Stomach (tissue), 4 donors: ENCODE data around the gene FAAP100.
A peak's percentile ranks its signal among the peaks of the same experiment; 100 is the strongest.

Experiments
- EP300 ChIP-seq: sonication (generic); formaldehyde crosslinking; IDR thresholded peaks from one replicate; pipeline ENCODE4 v1.6.1; 2017; ENCODE audit warnings: antibody characterized with exemption
- POLR2A ChIP-seq, 4 donors: fragments of 450-650 bp; IDR thresholded peaks; one replicate each; pipeline ENCODE4 v1.6.1; 2016; ENCODE audit warnings: antibody characterized with exemption in 4 of 4, control low read depth in 2 of 4, mild to moderate bottlenecking in 1 of 4, moderate library complexity in 1 of 4
- POLR2AphosphoS5 ChIP-seq, 3 donors: sonication (generic); formaldehyde crosslinking; IDR thresholded peaks; one replicate each; pipeline ENCODE4 v1.6.1; 2016; ENCODE audit warnings: antibody characterized with exemption in 3 of 3
- TF ChIP-seq, protein P1 (sequence below), 7 experiments: fragments of 450-650 bp in 4 of 7; fragments of 200-600 bp in 3 of 7; sonication (generic) in 3 of 7; IDR thresholded peaks; one replicate each; pipeline ENCODE4 v1.5.1; 2016 to 2019; ENCODE audit warnings: antibody characterized with exemption in 7 of 7, control low read depth in 2 of 7, mild to moderate bottlenecking in 1 of 7

- TF ChIP-seq, protein P1, sequence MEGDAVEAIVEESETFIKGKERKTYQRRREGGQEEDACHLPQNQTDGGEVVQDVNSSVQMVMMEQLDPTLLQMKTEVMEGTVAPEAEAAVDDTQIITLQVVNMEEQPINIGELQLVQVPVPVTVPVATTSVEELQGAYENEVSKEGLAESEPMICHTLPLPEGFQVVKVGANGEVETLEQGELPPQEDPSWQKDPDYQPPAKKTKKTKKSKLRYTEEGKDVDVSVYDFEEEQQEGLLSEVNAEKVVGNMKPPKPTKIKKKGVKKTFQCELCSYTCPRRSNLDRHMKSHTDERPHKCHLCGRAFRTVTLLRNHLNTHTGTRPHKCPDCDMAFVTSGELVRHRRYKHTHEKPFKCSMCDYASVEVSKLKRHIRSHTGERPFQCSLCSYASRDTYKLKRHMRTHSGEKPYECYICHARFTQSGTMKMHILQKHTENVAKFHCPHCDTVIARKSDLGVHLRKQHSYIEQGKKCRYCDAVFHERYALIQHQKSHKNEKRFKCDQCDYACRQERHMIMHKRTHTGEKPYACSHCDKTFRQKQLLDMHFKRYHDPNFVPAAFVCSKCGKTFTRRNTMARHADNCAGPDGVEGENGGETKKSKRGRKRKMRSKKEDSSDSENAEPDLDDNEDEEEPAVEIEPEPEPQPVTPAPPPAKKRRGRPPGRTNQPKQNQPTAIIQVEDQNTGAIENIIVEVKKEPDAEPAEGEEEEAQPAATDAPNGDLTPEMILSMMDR (IDR thresholded peaks at IDR 0.05): no peak
- TF ChIP-seq POLR2A (IDR thresholded peaks at IDR 0.05): peak in 1 of 4 donors; percentile 12
- TF ChIP-seq EP300: no peak
- peak in 2 of 3 donors; percentile 22 to 40 for TF ChIP-seq POLR2AphosphoS5 (IDR thresholded peaks at IDR 0.05)
These were observed 42.8 kb downstream of the FAAP100 start for GRCh38 chr17:81509207-81509971.
